ENCODE measurements around the gene SLC15A5. TPM values are rescaled to one million over a fixed set of nuclear protein-coding genes. Genes with fewer than 3 reads are reported as not detected.

SLC15A5 gene
- total RNA-seq, 1 donor from 2014 or later = not detected

DNA sequence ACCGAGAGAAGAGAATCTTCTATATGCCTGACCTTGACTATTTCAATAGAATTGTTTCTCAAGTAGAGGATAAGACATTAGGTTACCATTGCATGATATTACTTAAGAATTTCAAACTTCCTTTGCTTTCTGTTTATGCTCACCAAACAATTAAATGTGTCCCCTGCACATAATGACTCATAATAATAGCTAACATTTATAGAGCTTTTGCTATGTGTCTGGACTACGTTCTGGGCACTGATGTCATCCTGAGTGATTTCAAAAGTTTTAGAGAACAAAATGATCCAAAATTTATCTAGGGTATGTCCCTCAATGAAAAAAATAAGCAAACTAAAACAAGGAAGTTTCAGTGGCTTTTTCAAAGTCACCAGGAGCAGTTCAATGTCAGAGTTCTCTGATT, 38.8 kb downstream of the SLC15A5 start:
- no peak overlapping the region for H3K4me3 Mint-ChIP-seq (ENCODE audit: unreplicated experiment)
- DNase-seq (ENCODE audit: extremely low spot score, unreplicated experiment) = no peak
- H3K27me3 Mint-ChIP-seq (ENCODE audit: unreplicated experiment) = peaks cover 2% of the 10 kb centered on the region
- TF ChIP-seq, protein P1, sequence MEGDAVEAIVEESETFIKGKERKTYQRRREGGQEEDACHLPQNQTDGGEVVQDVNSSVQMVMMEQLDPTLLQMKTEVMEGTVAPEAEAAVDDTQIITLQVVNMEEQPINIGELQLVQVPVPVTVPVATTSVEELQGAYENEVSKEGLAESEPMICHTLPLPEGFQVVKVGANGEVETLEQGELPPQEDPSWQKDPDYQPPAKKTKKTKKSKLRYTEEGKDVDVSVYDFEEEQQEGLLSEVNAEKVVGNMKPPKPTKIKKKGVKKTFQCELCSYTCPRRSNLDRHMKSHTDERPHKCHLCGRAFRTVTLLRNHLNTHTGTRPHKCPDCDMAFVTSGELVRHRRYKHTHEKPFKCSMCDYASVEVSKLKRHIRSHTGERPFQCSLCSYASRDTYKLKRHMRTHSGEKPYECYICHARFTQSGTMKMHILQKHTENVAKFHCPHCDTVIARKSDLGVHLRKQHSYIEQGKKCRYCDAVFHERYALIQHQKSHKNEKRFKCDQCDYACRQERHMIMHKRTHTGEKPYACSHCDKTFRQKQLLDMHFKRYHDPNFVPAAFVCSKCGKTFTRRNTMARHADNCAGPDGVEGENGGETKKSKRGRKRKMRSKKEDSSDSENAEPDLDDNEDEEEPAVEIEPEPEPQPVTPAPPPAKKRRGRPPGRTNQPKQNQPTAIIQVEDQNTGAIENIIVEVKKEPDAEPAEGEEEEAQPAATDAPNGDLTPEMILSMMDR (IDR thresholded peaks at IDR 0.05) = no peak
- H3K4me1 Mint-ChIP-seq (ENCODE audit: unreplicated experiment) = no peaks in the 10 kb centered on the region
- H3K9me3 Mint-ChIP-seq (ENCODE audit: unreplicated experiment) = no peaks in the 10 kb centered on the region
- H3K36me3 Mint-ChIP-seq (ENCODE audit: unreplicated experiment) = no peaks in the 10 kb centered on the region
- H3K27ac Mint-ChIP-seq (ENCODE audit: unreplicated experiment) = no peak overlapping the region

DNA sequence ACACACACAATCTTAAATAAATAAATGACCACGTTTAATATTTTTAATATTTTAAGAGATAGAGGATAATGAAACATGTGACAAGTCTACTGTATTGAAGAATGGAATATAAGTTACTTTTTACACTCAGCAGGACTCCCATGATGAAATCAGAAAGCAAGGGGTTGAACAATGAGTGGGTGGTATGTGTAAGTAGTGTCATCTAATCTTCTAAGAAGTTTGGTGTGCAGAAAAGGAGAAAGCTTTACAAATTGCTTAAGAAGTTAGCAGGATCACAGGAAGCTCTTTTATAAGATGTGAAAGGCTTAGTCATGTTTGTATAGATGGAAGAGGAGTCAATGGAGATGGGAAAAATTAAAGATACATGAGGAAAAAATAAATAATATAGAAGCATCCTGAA, 47.8 kb downstream of the SLC15A5 start:
- no peaks in the 10 kb centered on the region for H3K36me3 Mint-ChIP-seq (ENCODE audit: unreplicated experiment)
- TF ChIP-seq, protein P1 (IDR thresholded peaks at IDR 0.05) = no peak
- H3K27ac Mint-ChIP-seq (ENCODE audit: unreplicated experiment) = no peak overlapping the region
- no peak overlapping the region for H3K4me3 Mint-ChIP-seq (ENCODE audit: unreplicated experiment)
- no peaks in the 10 kb centered on the region for H3K4me1 Mint-ChIP-seq (ENCODE audit: unreplicated experiment)
- no peaks in the 10 kb centered on the region for H3K27me3 Mint-ChIP-seq (ENCODE audit: unreplicated experiment)
- no peak for DNase-seq (ENCODE audit: extremely low spot score, unreplicated experiment)
- H3K9me3 Mint-ChIP-seq (ENCODE audit: unreplicated experiment) = peaks cover 9% of the 10 kb centered on the region

DNA sequence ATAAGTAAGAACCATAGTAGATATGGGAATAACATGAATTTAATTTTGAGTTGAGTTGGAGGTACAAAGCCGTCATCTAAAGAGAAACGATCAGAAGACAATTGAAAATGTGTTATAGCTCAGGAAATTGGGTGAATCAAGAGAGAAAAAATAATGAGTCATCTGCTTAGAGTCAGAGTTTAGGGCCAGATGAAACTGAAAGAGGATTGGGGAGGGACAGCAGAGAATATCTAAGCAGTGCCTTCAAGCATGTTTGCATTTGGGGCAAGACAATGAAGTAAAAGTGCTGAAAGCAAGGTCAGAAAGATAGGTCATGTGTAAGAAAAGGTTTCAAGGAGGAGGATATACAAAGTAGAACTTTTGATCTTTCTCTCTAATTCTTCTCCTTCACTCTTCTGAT, 49.4 kb downstream of the SLC15A5 start:
- H3K4me1 Mint-ChIP-seq (ENCODE audit: unreplicated experiment) = no peaks in the 10 kb centered on the region
- no peak overlapping the region for H3K27ac Mint-ChIP-seq (ENCODE audit: unreplicated experiment)
- no peaks in the 10 kb centered on the region for H3K27me3 Mint-ChIP-seq (ENCODE audit: unreplicated experiment)
- H3K36me3 Mint-ChIP-seq (ENCODE audit: unreplicated experiment) = no peaks in the 10 kb centered on the region
- H3K9me3 Mint-ChIP-seq (ENCODE audit: unreplicated experiment) = peaks cover 9% of the 10 kb centered on the region
- TF ChIP-seq, protein P1 (IDR thresholded peaks at IDR 0.05) = no peak
- no peak overlapping the region for H3K4me3 Mint-ChIP-seq (ENCODE audit: unreplicated experiment)
- DNase-seq (ENCODE audit: extremely low spot score, unreplicated experiment) = no peak

DNA sequence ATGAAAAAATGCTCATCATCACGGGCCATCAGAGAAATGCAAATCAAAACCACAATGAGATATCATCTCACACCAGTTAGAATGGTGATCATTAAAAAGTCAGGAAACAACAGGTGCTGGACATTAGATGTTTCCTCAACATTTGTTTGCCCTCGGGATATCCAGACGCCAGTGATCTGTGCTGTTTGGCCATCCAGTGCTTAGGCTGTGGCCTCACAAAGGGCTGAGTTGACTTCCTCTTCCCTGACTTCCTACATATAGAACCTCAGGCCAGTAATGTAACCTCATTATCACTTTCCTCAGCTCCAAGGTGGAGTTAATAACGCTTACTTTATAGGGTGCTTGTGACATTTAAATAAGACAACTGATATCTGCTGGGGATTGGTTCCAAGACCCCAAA, 51.8 kb downstream of the SLC15A5 start:
- TF ChIP-seq, protein P1 (IDR thresholded peaks at IDR 0.05) = no peak

DNA sequence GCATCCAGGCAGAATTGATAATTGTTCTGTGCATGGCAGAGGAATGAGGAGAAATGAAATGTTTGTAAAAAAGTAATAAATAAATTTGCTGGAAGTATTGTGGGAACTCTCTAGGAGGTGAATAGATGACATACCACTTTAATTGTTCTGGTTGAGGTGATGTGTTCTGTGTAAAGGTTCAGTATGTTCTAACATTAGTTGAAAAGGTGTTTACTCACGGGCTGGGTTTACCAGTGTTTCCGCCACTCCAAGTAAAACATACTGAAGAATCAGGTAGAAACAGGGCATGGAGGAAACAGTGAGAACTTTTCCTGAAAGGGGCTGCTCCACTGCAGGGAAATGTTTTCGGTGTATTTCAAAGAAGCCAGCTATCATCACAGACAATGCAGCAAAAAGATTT, 53.3 kb downstream of the SLC15A5 start:
- no peak overlapping the region for H3K27ac Mint-ChIP-seq (ENCODE audit: unreplicated experiment)

More for the DNA sequence above, 51.8 kb downstream of the SLC15A5 start:
- Mint-ChIP-seq H3K4me1 (ENCODE audit: unreplicated experiment) (no peaks in the 10 kb centered on the region), H3K27ac (ENCODE audit: unreplicated experiment) (no peak overlapping the region), H3K36me3 (ENCODE audit: unreplicated experiment) (no peaks in the 10 kb centered on the region), H3K27me3 (ENCODE audit: unreplicated experiment) (no peaks in the 10 kb centered on the region), H3K4me3 (ENCODE audit: unreplicated experiment) (no peak overlapping the region), H3K9me3 (ENCODE audit: unreplicated experiment) (no peaks in the 10 kb centered on the region)
- no peak for DNase-seq (ENCODE audit: extremely low spot score, unreplicated experiment)

More for the DNA sequence above, 53.3 kb downstream of the SLC15A5 start:
- no peak for DNase-seq (ENCODE audit: extremely low spot score, unreplicated experiment)
- Mint-ChIP-seq H3K4me1 (ENCODE audit: unreplicated experiment) (no peaks in the 10 kb centered on the region), H3K4me3 (ENCODE audit: unreplicated experiment) (no peak overlapping the region), H3K27me3 (ENCODE audit: unreplicated experiment) (no peaks in the 10 kb centered on the region), H3K9me3 (ENCODE audit: unreplicated experiment) (no peaks in the 10 kb centered on the region), H3K36me3 (ENCODE audit: unreplicated experiment) (no peaks in the 10 kb centered on the region)
- TF ChIP-seq, protein P1 (IDR thresholded peaks at IDR 0.05) = no peak

Data from osteocyte (in vitro differentiated cells).